CD4-positive, alpha-beta T cell (primary cell): Measurements from ENCODE around the gene HAUS2. TPM values are rescaled to one million over a fixed set of nuclear protein-coding genes. Genes with fewer than 3 reads are reported as not detected.

Experiments
- ATAC-seq: fragments of 200-7000 bp; cut with Tn5 transposase; one replicate; pipeline ENCODE4 v1.10.0; 2022; ENCODE audit warnings: mild to moderate bottlenecking; ENCODE audit not compliant: poor library complexity
- CTCF ChIA-PET: fragments of 350-600 bp; sonication (Branson Sonifier 250); formaldehyde crosslinking; loops from one replicate; lab custom pipeline; 2021; ENCODE audit warnings: antibody characterized with exemption, inconsistent platforms; lab: Charles Lee
- POLR2A ChIA-PET: fragments of 350-600 bp; sonication (Branson Sonifier 250); formaldehyde crosslinking; loops from one replicate; lab custom pipeline; 2021; ENCODE audit warnings: antibody characterized with exemption, inconsistent platforms; lab: Charles Lee
- DNase-seq, 14 experiments: peaks; one replicate each; pipeline ENCODE4 v3.0.0-alpha.2; 2013 to 2020; ENCODE audit warnings: mixed read lengths in 2 of 14
- H3K27ac ChIP-seq, 2 donors: one replicate each; pipeline versions ENCODE4 v1.5.1 to v1.7.0; 2013; ENCODE audit warnings: low read length in 2 of 2, low read depth in 1 of 2, mild to moderate bottlenecking in 1 of 2
- H3K27me3 ChIP-seq, 2 experiments: 1 replicate in 1 of 2; 2 replicates in 1 of 2; pipeline versions ENCODE4 v1.6.1 to v1.7.0; 2013; ENCODE audit warnings: low read length in 2 of 2, control low read depth in 1 of 2, mild to moderate bottlenecking in 1 of 2, moderate library complexity in 1 of 2; ENCODE audit not compliant: insufficient read depth in 2 of 2, control insufficient read depth in 1 of 2
- H3K36me3 ChIP-seq: one replicate; pipeline ENCODE4 v1.6.1; 2013; ENCODE audit warnings: low read length, control low read depth; ENCODE audit not compliant: insufficient read depth
- H3K4me1 ChIP-seq: one replicate; pipeline ENCODE4 v1.6.1; 2013; ENCODE audit warnings: low read length, control low read depth; ENCODE audit not compliant: insufficient read depth
- H3K4me3 ChIP-seq: one replicate; pipeline ENCODE4 v1.5.1; 2013; ENCODE audit warnings: mild to moderate bottlenecking, low read length, moderate library complexity
- H3K9me3 ChIP-seq, 2 experiments: 1 replicate in 1 of 2; 2 replicates in 1 of 2; pipeline versions ENCODE4 v1.6.1 to v1.7.0; 2013; ENCODE audit warnings: low read length in 2 of 2, mild to moderate bottlenecking in 2 of 2, control low read depth in 1 of 2, moderate library complexity in 1 of 2; ENCODE audit not compliant: control insufficient read depth in 1 of 2, insufficient read depth in 1 of 2
- H3K27ac Mint-ChIP-seq: one replicate; pipeline ENCODE4 v1.8.0; 2020; ENCODE audit warnings: mixed read lengths
- H3K27me3 Mint-ChIP-seq: one replicate; pipeline ENCODE4 v1.8.0; 2021; ENCODE audit warnings: mixed read lengths
- H3K36me3 Mint-ChIP-seq: one replicate; pipeline ENCODE4 v1.8.0; 2021; ENCODE audit warnings: low read depth, mixed read lengths
- H3K4me1 Mint-ChIP-seq: one replicate; pipeline ENCODE4 v1.8.0; 2021; ENCODE audit warnings: low read depth, mixed read lengths
- H3K4me3 Mint-ChIP-seq: one replicate; pipeline ENCODE4 v1.8.0; 2020; ENCODE audit warnings: mild to moderate bottlenecking, mixed read lengths
- H3K9me3 Mint-ChIP-seq: one replicate; pipeline ENCODE4 v1.8.0; 2020; ENCODE audit warnings: mixed read lengths
- CTCF ChIP-seq: fragments of 200-600 bp; IDR thresholded peaks from one replicate; pipeline ENCODE4 v1.8.0; 2022; ENCODE audit warnings: antibody characterized with exemption, mild to moderate bottlenecking
- intact Hi-C, 2 experiments: fragments of 100-400 bp; cut with DNase I in 1 of 2; cut with micrococcal nuclease in 1 of 2; formaldehyde crosslinking; loops; one replicate each; pipeline versions ENCODE4 v1.15.1 to v1.9.0; 2023 to 2025; cut with DNase I, micrococcal nuclease
- total RNA-seq, 174 experiments: library from RNA in 2 of 174; stranded (reverse) in 2 of 174; gene quantifications; one replicate each; pipeline ENCODE4 v1.2.3 and lab custom pipeline; 2021 to 2026

Gene HAUS2
- total RNA-seq, 2 experiments from 2014 or later = 23.0 to 28.2 TPM

GRCh38 chr15:42590619-42591237, 42.1 kb downstream of the HAUS2 start:
- H3K4me1 Mint-ChIP-seq = no peaks in the 10 kb centered on the region
- CTCF ChIA-PET = no interaction called here

GRCh38 chr15:42591238-42591934, 42.7 kb downstream of the HAUS2 start:
- ChIA-PET POLR2A (interaction anchor here (0.9 kb wide), 1 partner anchor 43 kb away, joined by 5 read pairs; the partner anchor contains the start of genes HAUS2 and LRRC57), CTCF (interaction anchor here (0.7 kb wide), 1 partner anchor 16 kb away, joined by 3 read pairs; the partner anchor contains the start of gene STARD9)
- Mint-ChIP-seq H3K9me3 (no peaks in the 10 kb centered on the region), H3K27ac (no peak overlapping the region), H3K4me3 (no peak overlapping the region), H3K27me3 (no peaks in the 10 kb centered on the region), H3K36me3 (no peaks in the 10 kb centered on the region), H3K4me1 (no peaks in the 10 kb centered on the region)
- Histone ChIP-seq H3K4me3 (no peak overlapping the region), H3K27me3 (no peaks in the 10 kb centered on the region), H3K4me1 (no peaks in the 10 kb centered on the region), H3K27ac (no peak overlapping the region), H3K36me3 (no peaks in the 10 kb centered on the region), H3K9me3 (no peaks in the 10 kb centered on the region)
- intact Hi-C loops = no loop called here
- DNase-seq (no peak), ATAC-seq (no peak)
- peak; percentile 12 for TF ChIP-seq CTCF

More at GRCh38 chr15:42590619-42591237, 42.1 kb downstream of the HAUS2 start:
- Mint-ChIP-seq H3K27ac (no peak overlapping the region), H3K9me3 (no peaks in the 10 kb centered on the region), H3K4me3 (no peak overlapping the region), H3K36me3 (no peaks in the 10 kb centered on the region), H3K27me3 (no peaks in the 10 kb centered on the region)
- Histone ChIP-seq H3K27me3 (no peaks in the 10 kb centered on the region), H3K9me3 (no peaks in the 10 kb centered on the region), H3K27ac (no peak overlapping the region), H3K36me3 (no peaks in the 10 kb centered on the region), H3K4me1 (no peaks in the 10 kb centered on the region), H3K4me3 (no peak overlapping the region)
- no peak for TF ChIP-seq CTCF
- POLR2A ChIA-PET = no interaction called here
- DNase-seq = no peak
- intact Hi-C loops = no loop called here
- no peak for ATAC-seq

GRCh38 chr15:42592716-42593115, 44.1 kb downstream of the HAUS2 start:
- Mint-ChIP-seq H3K27me3 (no peaks in the 10 kb centered on the region), H3K9me3 (no peaks in the 10 kb centered on the region), H3K36me3 (no peaks in the 10 kb centered on the region), H3K27ac (no peak overlapping the region), H3K4me1 (no peaks in the 10 kb centered on the region), H3K4me3 (no peak overlapping the region)
- H3K36me3 ChIP-seq = no peaks in the 10 kb centered on the region
- ChIA-PET POLR2A (no interaction called here), CTCF (interaction anchor here (1.0 kb wide), 1 partner anchor 44 kb away, joined by 3 read pairs; the partner anchor contains the start of genes HAUS2 and LRRC57)
- H3K27ac ChIP-seq = no peak overlapping the region
- intact Hi-C loops = no loop called here
- ATAC-seq (no peak), DNase-seq (no peak)
- no peak for TF ChIP-seq CTCF
- no peak overlapping the region for H3K4me3 ChIP-seq
- H3K4me1 ChIP-seq = no peaks in the 10 kb centered on the region
- H3K27me3 ChIP-seq = no peaks in the 10 kb centered on the region
- no peaks in the 10 kb centered on the region for H3K9me3 ChIP-seq
